ENCODE results near the gene EPHA4. TPM values are rescaled to one million over a fixed set of nuclear protein-coding genes. Genes with fewer than 3 reads are reported as not detected.
A peak's percentile ranks its signal among the peaks of the same experiment; 100 is the strongest.

Gene EPHA4
- polyA plus RNA-seq, 3 donors from 2014 or later = 6.7 to 18.0 (median 14.2) TPM

DNA sequence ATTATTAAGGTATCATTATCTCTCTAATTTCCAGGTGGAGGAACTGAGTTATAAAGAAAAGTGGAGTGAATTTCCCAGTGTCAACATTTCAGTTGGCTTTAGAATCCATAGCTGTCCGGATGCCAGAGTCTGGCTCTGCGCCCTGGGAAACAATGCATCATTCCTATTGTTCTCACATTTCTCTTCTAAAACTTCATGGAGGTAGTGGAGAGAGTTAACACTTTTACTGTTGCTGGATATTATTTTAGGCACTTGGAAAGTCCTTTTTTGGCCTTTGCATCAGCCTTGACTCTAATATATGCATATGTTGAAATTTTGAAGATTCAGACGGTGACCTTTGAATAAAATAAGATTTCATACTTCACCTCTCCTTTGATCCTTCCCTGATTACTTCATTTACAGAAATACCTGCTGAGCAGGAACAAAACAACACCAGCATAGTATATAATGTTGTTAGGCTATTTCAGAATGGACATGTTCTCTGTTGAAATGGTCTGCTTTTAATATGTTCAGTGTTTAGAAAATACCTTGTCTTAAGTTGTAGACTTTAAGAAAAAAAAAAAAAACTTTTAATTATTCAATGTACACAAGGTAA lies 148.8 kb downstream of the EPHA4 start:
- Mint-ChIP-seq H3K9me3 (no peaks in the 10 kb centered on the region), H3K27me3 (ENCODE audit: low read depth in 3 of 3) (peaks cover 0 to 2% (median 0%) of the 10 kb centered on the region in 3 donors), H3K4me1 (peaks cover 16 to 18% of the 10 kb centered on the region in 2 donors), H3K27ac (no peak overlapping the region), H3K4me3 (no peak overlapping the region), H3K36me3 (peaks cover 16 to 33% (median 30%) of the 10 kb centered on the region in 3 donors)
- DNase-seq = no peak

DNA sequence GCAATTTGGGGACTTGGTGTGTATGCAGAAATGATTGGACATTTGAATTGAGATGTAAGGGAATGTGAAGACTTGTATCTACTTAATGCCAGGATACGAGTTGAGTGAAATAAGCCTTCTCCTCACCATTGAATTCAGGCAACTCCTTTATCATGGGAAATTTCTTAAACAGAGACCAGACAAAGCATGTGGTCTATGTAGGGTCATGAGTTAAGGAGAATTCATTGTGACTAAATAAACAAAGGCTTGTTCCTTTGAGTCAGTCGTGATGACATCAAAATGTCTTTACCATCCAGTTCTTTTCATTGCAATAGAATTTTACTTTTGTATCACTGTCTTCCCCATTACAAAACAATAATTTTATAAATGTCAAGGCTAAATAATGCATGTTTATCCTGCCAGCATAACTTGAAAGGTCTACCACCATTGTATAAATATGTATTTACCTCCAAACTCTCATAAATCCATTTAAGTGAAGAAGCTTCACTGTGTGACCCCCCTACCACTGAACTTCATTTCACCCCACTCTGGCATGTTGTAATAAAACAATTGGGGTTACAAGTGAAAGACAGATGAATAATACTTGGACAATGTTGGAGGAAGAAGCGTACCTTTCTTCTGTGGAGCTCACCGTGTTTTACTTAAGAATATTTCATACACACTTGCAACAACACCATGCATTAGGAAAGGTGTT lies 149.4 kb downstream of the EPHA4 start:
- Mint-ChIP-seq H3K9me3 (no peaks in the 10 kb centered on the region), H3K27me3 (ENCODE audit: low read depth in 3 of 3) (peaks cover 0 to 2% (median 0%) of the 10 kb centered on the region in 3 donors), H3K4me3 (no peak overlapping the region), H3K36me3 (peaks cover 16 to 32% (median 29%) of the 10 kb centered on the region in 3 donors), H3K4me1 (peaks cover 16 to 18% of the 10 kb centered on the region in 2 donors), H3K27ac (no peak overlapping the region)
- DNase-seq = no peak

DNA sequence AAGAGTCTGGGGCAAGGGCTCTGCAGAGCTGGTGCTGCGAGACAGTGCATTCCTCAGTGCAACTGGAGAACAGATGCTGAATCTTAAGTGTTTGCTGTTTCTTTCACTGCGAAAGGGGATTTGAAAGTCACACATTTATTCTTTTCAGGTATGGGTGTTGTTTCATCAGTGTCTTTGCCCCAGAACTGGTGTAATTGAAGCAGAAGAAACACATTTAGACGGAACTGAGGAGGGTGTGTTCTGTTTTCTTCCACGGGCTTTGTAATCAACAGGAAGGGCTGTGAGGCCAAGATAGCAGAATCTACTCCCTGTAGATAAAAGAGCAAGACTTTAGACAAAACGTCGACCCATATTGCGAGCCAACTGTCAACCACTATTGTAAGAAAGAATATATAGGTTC lies 151.9 kb downstream of the EPHA4 start:
- H3K27ac Mint-ChIP-seq = peak overlapping the region; percentile 71 to 85 (median 75)
- peaks cover 8 to 23% (median 19%) of the 10 kb centered on the region in 3 donors for H3K36me3 Mint-ChIP-seq
- peaks cover 16 to 18% of the 10 kb centered on the region in 2 donors for H3K4me1 Mint-ChIP-seq
- peak overlapping the region; percentile 48 to 73 (median 63) for H3K4me3 Mint-ChIP-seq
- peak in 2 of 3 donors; percentile 2 to 22 for DNase-seq
- H3K27me3 Mint-ChIP-seq (ENCODE audit: low read depth in 3 of 3) = peaks cover 0 to 2% (median 0%) of the 10 kb centered on the region in 3 donors
- no peaks in the 10 kb centered on the region for H3K9me3 Mint-ChIP-seq

DNA sequence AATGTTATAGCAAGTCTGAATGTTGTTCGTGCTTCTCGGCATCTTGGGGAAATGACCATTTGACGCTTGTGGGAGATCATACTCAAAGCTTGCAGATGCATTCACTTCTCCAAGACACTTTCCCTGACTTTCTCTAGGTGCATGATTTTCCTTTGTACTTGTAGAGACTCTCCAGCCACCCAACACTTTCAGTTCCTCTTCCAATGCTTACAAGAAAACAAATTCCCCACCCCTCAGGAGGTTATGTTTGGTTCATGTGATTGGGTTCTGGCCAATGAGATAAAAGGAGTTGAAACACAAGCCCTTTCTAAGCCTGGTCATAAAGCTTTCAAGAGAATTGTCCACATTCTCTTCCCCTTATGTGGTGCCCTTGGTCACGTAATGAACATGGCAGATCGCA lies 156.3 kb downstream of the EPHA4 start:
- DNase-seq = no peak
- no peaks in the 10 kb centered on the region for H3K9me3 Mint-ChIP-seq
- peaks cover 14 to 19% of the 10 kb centered on the region in 2 donors for H3K4me1 Mint-ChIP-seq
- H3K4me3 Mint-ChIP-seq = no peak overlapping the region
- H3K27ac Mint-ChIP-seq = no peak overlapping the region
- H3K27me3 Mint-ChIP-seq (ENCODE audit: low read depth in 3 of 3) = peaks cover 0 to 2% (median 2%) of the 10 kb centered on the region in 3 donors
- H3K36me3 Mint-ChIP-seq = peaks cover 0 to 13% (median 3%) of the 10 kb centered on the region in 3 donors

DNA sequence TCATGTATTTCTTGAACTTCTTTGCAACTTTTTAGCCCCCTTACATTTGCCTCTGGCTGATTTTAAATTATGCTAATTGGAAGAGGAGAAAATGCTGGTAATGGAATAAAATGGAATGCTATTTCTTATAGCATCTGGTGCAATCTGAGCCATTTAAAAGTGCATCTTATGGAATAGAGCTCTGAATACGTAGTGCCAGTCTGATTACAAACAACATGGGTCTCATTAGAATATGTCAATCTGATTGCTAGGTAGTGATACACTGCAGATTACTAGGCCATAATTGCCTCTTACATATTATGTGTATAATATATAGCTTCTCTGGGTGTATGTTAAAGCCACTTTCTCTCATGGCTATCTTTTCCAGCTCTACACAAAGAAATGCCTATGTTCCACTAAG lies 159.1 kb downstream of the EPHA4 start:
- peaks cover 0 to 2% (median 2%) of the 10 kb centered on the region in 3 donors for H3K27me3 Mint-ChIP-seq (ENCODE audit: low read depth in 3 of 3)
- no peak overlapping the region for H3K4me3 Mint-ChIP-seq
- no peak for DNase-seq
- peaks cover 0 to 13% (median 12%) of the 10 kb centered on the region in 3 donors for H3K36me3 Mint-ChIP-seq
- H3K9me3 Mint-ChIP-seq = no peaks in the 10 kb centered on the region
- no peak overlapping the region for H3K27ac Mint-ChIP-seq
- peaks cover 13 to 27% of the 10 kb centered on the region in 2 donors for H3K4me1 Mint-ChIP-seq

DNA sequence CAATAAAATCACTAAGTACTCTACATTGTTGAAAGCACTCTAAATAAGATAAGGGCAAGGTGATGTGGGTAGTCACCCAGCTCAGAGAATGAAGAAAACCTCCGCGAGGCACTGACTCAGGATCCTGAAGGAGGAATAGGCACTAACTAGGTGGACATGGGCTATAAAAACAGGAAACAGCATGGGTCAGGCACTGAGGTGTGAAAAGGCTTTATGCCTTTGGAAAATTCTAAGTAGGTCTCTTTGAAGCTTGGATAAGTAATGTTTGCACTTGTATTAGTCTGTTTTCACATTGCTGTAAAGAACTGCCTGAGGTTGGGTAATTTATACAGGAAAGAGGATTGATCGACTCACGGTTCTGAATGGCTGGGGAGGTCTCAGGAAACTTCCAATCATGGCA lies 161.6 kb downstream of the EPHA4 start:
- H3K9me3 Mint-ChIP-seq = peaks cover 0 to 3% (median 0%) of the 10 kb centered on the region in 6 donors
- peaks cover 30 to 46% of the 10 kb centered on the region in 2 donors for H3K4me1 Mint-ChIP-seq
- H3K27ac Mint-ChIP-seq = peak overlapping the region in 2 of 6 donors; percentile 7 to 32
- H3K36me3 Mint-ChIP-seq = peaks cover 4 to 17% (median 12%) of the 10 kb centered on the region in 3 donors
- peaks cover 3 to 9% (median 4%) of the 10 kb centered on the region in 3 donors for H3K27me3 Mint-ChIP-seq (ENCODE audit: low read depth in 3 of 3)
- DNase-seq = no peak
- no peak overlapping the region for H3K4me3 Mint-ChIP-seq

DNA sequence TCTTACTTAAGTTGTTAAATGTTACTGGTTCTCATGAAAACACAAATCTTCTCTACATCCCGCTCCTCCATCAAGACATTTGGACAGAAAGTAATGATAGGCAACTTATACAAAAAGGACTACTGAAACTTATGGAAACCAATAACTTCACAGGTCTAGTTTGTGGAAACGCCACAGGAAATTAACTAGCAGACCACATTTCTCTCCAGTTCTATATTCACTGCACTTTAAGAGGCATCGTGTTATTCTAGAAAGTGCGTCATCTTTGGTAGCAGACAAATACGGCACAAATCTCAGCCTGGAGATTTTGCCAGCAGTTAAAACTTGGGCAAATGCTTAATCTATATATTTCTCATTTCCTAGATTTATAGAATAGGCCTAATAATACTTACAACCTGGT lies 164.3 kb downstream of the EPHA4 start:
- DNase-seq = peak; percentile 38 to 58 (median 46)
- Mint-ChIP-seq H3K4me3 (peak overlapping the region; percentile 60 to 78 (median 75)), H3K27ac (peak overlapping the region in 5 of 6 donors; percentile 8 to 71 (median 31)), H3K36me3 (peaks cover 4 to 17% (median 9%) of the 10 kb centered on the region in 3 donors), H3K4me1 (peaks cover 30 to 46% of the 10 kb centered on the region in 2 donors), H3K9me3 (peaks cover 0 to 3% (median 0%) of the 10 kb centered on the region in 6 donors), H3K27me3 (ENCODE audit: low read depth in 3 of 3) (peaks cover 2 to 9% (median 5%) of the 10 kb centered on the region in 3 donors)

DNA sequence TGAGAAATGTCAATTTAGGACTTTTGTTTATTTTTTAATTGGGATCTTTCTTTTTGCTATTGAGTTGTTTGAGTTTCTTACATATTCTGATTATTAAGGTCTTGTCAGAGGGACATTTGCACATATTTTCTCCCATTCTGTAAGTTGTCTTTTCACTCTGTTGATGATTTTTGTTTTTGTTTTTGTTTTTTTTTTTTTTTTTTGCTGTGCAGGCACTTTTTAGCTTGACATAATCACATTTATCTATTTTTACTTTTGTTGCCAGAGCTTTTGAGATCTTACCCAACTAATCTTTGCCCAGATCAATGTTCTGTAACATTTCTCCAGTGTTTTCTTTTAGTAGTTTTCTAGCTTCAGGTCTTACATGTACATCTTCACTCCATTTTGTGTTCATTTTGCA lies 166.6 kb downstream of the EPHA4 start:
- no peak overlapping the region for H3K27ac Mint-ChIP-seq

DNA sequence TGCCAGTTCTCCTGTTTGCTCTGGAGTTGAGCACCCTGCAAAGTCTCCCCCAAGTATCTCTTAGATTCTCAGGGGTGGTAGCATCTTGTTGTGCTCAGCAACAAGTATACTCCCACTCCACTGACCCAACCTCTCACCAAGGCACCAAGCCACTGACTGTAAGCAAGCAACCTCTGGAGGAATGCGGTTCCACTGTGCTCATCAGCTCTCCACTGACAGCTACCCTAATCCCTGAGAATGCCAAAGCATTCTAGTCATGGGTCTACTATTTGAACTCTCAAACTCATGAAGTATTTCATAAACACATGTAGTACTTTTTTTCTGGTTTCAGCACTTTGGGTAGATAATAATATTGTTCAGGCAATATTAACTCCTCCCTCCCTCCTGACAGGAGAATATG lies 170.0 kb downstream of the EPHA4 start:
- Mint-ChIP-seq H3K27me3 (ENCODE audit: low read depth in 3 of 3) (peaks cover 2 to 8% (median 5%) of the 10 kb centered on the region in 3 donors), H3K27ac (no peak overlapping the region), H3K4me1 (peaks cover 8 to 10% of the 10 kb centered on the region in 2 donors), H3K9me3 (peaks cover 0 to 3% (median 0%) of the 10 kb centered on the region in 6 donors), H3K36me3 (peaks cover 4 to 8% (median 4%) of the 10 kb centered on the region in 3 donors), H3K4me3 (no peak overlapping the region)
- DNase-seq = no peak

More for the DNA sequence above, 166.6 kb downstream of the EPHA4 start:
- no peak for DNase-seq
- Mint-ChIP-seq H3K4me3 (no peak overlapping the region), H3K36me3 (peaks cover 3 to 12% (median 4%) of the 10 kb centered on the region in 3 donors), H3K9me3 (peaks cover 0 to 3% (median 0%) of the 10 kb centered on the region in 6 donors), H3K27me3 (ENCODE audit: low read depth in 3 of 3) (peaks cover 2 to 8% (median 7%) of the 10 kb centered on the region in 3 donors), H3K4me1 (peaks cover 30 to 38% of the 10 kb centered on the region in 2 donors)

DNA sequence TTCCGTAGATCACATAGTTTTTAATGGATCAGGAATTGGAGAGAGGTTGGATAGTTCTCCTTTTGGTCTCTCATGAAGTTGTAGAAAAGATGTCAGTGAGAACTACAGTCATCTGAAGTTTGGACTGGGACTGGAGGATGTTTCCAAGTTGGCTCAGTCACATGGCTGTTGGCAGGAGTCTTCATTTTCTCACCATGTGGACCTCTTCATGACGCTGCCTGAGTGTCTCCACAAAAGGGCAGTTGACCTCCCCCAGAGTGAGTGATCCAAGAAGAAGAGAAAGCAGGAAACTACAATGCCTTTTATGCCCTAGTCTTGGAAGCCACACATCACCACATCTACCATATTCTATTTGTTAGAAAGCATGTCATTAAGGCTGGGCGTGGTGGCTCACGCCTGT lies 171.7 kb downstream of the EPHA4 start:
- DNase-seq = no peak
- Mint-ChIP-seq H3K4me3 (no peak overlapping the region), H3K27ac (no peak overlapping the region), H3K27me3 (ENCODE audit: low read depth in 3 of 3) (peaks cover 0 to 8% (median 0%) of the 10 kb centered on the region in 3 donors), H3K36me3 (peaks cover 0 to 4% (median 4%) of the 10 kb centered on the region in 3 donors), H3K9me3 (no peaks in the 10 kb centered on the region), H3K4me1 (no peaks in the 10 kb centered on the region)

DNA sequence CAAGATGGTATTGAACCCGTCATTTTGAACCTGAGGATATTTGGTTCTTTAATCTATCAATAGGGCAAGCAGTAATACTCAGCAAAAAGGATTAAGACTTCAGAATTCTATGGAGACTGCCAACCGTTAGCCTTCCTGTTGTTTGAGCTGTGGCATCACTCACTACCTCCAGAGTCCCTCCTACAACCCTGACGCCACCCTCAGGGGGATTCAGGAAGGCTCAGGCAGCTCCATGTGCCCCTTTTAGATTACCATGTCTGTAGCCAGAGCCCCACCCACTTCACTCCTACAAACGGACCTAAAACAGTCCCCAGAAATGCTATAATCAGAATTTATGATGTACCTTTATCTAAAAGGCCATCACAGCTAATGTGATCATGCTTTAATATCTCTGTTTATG lies 172.9 kb downstream of the EPHA4 start:
- Mint-ChIP-seq H3K27me3 (ENCODE audit: low read depth in 3 of 3) (peaks cover 0 to 6% (median 0%) of the 10 kb centered on the region in 3 donors), H3K4me3 (no peak overlapping the region), H3K4me1 (no peaks in the 10 kb centered on the region), H3K9me3 (no peaks in the 10 kb centered on the region), H3K27ac (no peak overlapping the region), H3K36me3 (peaks cover 0 to 4% (median 4%) of the 10 kb centered on the region in 3 donors)
- no peak for DNase-seq

DNA sequence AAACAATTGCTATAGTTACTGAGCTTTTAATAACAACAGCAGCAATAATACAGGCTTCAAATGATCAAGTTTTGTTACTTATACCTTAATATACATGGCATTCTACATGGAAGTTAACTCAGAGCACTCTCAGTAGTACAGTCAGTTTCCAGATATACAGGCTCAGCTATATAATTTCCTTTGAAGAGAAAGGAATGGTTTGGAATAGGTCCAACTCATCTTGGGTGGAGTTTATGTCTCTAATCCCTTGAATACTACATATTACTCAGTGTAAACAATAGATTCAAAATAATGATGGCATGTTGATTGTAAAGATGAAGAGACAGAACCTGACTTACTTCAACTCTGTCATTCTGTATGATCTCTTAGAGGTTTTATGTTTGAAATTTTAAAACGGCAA lies 174.9 kb downstream of the EPHA4 start:
- no peak overlapping the region for H3K4me3 Mint-ChIP-seq
- no peaks in the 10 kb centered on the region for H3K4me1 Mint-ChIP-seq

DNA sequence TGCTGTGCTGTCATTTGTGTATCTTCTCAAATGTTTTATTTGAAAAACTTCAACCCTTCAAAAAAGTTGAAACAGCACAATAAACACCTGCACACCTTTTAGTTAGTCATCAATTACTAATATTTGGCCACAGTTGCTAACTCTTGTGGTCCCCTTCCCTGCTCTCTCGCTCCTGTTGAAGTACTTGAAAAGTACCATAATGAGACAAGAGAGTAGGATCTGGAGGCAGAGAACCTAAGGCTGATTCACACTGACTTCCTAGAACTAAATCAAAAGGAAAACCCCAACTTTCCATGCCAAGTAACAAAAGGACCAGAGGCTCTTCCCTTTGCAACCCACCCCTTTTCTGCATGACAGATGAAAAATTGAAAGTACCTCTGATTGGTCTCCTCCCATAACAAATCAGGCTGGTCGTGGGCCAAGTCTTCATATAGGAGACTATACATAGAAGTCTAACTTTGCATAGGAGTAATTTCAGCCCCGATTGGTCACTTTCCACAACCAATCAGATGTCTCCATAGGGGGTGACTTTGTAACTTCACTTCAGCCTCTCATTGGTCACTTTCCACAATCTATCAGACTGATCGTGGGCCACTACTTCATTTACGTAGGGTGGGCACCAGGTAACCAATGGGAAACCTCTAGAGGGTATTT lies 179.7 kb downstream of the EPHA4 start:
- Mint-ChIP-seq H3K9me3 (no peaks in the 10 kb centered on the region), H3K36me3 (no peaks in the 10 kb centered on the region), H3K4me1 (no peaks in the 10 kb centered on the region), H3K27ac (no peak overlapping the region), H3K27me3 (ENCODE audit: low read depth in 3 of 3) (peaks cover 0 to 5% (median 0%) of the 10 kb centered on the region in 3 donors), H3K4me3 (no peak overlapping the region)
- no peak for DNase-seq

More for the DNA sequence above, 174.9 kb downstream of the EPHA4 start:
- H3K36me3 Mint-ChIP-seq = peaks cover 0 to 4% (median 4%) of the 10 kb centered on the region in 3 donors
- DNase-seq = no peak
- no peaks in the 10 kb centered on the region for H3K9me3 Mint-ChIP-seq
- H3K27ac Mint-ChIP-seq = no peak overlapping the region
- H3K27me3 Mint-ChIP-seq (ENCODE audit: low read depth in 3 of 3) = peaks cover 0 to 3% (median 0%) of the 10 kb centered on the region in 3 donors
